GM18951 (cell line): Measurements from ENCODE around the gene RAC3.

Source experiments
- POLR2A ChIP-seq: IDR thresholded peaks from 4 replicates; pipeline ENCODE4 v1.6.1; 2011; ENCODE audit warnings: mild to moderate bottlenecking; ENCODE audit not compliant: insufficient read length, insufficient read depth; ENCODE audit errors: extremely low read depth
- in situ Hi-C: fragments of 300-500 bp; cut with MboI; formaldehyde crosslinking; loops from one replicate; pipeline ENCODE4 v1.12.0; 2022; ENCODE audit warnings: low sequenced_read_pairs, mixed read lengths, inconsistent platforms; ENCODE audit not compliant: unreplicated experiment

Gene RAC3

GRCh38 chr17:81995463-81996231 is 35.8 kb upstream of the RAC3 start:
- in situ Hi-C loops: no loop called here
- TF ChIP-seq POLR2A: no peak

GRCh38 chr17:81996232-81996756 is 35.2 kb upstream of the RAC3 start:
- in situ Hi-C loops: no loop called here
- no peak for TF ChIP-seq POLR2A

GRCh38 chr17:81996757-81997441 is 34.6 kb upstream of the RAC3 start:
- in situ Hi-C loops: no loop called here
- no peak for TF ChIP-seq POLR2A

GRCh38 chr17:81998212-81998611 is 33.3 kb upstream of the RAC3 start:
- in situ Hi-C loops: no loop called here
- TF ChIP-seq POLR2A: no peak

- no peak for TF ChIP-seq POLR2A
- in situ Hi-C loops: no loop called here
Observed at GRCh38 chr17:81998691-81999438, 32.6 kb upstream of the RAC3 start.

GRCh38 chr17:81999587-81999975 is 31.9 kb upstream of the RAC3 start:
- in situ Hi-C loops: no loop called here

GRCh38 chr17:81999976-82000802 is 31.3 kb upstream of the RAC3 start:
- in situ Hi-C loops: no loop called here
- no peak for TF ChIP-seq POLR2A

More at GRCh38 chr17:81999587-81999975, 31.9 kb upstream of the RAC3 start:
- TF ChIP-seq POLR2A: no peak

- TF ChIP-seq POLR2A: no peak
- in situ Hi-C loops: no loop called here
Observed at GRCh38 chr17:82000803-82001570, 30.5 kb upstream of the RAC3 start.

- no peak for TF ChIP-seq POLR2A
- in situ Hi-C loops: no loop called here
Observed at GRCh38 chr17:82001571-82002056, 29.9 kb upstream of the RAC3 start.

GRCh38 chr17:82003411-82004381 is 27.8 kb upstream of the RAC3 start:
- in situ Hi-C loops: no loop called here
- no peak for TF ChIP-seq POLR2A
